Measurements from ENCODE around the gene NINJ1.
"Not testable (repeated sequence)": the region's sequence is repeated elsewhere in the genome, so short reads cannot be mapped to it uniquely, and the experiment has no call there.

NINJ1 gene

GRCh38 chr9:93118863-93119702 is 15.0 kb downstream of the NINJ1 start:
- ATAC-seq = no peak

- ATAC-seq = no peak
These were observed 15.9 kb downstream of the NINJ1 start for GRCh38 chr9:93117924-93118862.

GRCh38 chr9:93117521-93117920 is 16.5 kb downstream of the NINJ1 start:
- not testable (repeated sequence) for ATAC-seq

GRCh38 chr9:93116072-93116961 is 17.7 kb downstream of the NINJ1 start:
- ATAC-seq = no peak

GRCh38 chr9:93115486-93116071 is 18.5 kb downstream of the NINJ1 start:
- ATAC-seq = no peak

- ATAC-seq = no peak
These were observed 19.1 kb downstream of the NINJ1 start for GRCh38 chr9:93114984-93115335.

- no peak for ATAC-seq
These were observed 19.7 kb downstream of the NINJ1 start for GRCh38 chr9:93114169-93114983.

GRCh38 chr9:93112864-93113389 is 21.1 kb downstream of the NINJ1 start:
- no peak for ATAC-seq

- ATAC-seq = no peak
These were observed 21.8 kb downstream of the NINJ1 start for GRCh38 chr9:93112116-93112863.

- ATAC-seq = no peak
These were observed 22.5 kb downstream of the NINJ1 start for GRCh38 chr9:93111371-93112115.

GRCh38 chr9:93111001-93111370 is 23.1 kb downstream of the NINJ1 start:
- no peak for ATAC-seq

GRCh38 chr9:93110311-93110855 is 23.7 kb downstream of the NINJ1 start:
- ATAC-seq = no peak

GRCh38 chr9:93108291-93109041 is 25.6 kb downstream of the NINJ1 start:
- ATAC-seq = peak; percentile 95 to 96

GRCh38 chr9:93107825-93108161 is 26.3 kb downstream of the NINJ1 start:
- peak in 1 of 2 donors; percentile 1 for ATAC-seq

- ATAC-seq = no peak
These were observed 26.8 kb downstream of the NINJ1 start for GRCh38 chr9:93107151-93107824.

GRCh38 chr9:93105620-93106019 is 28.4 kb downstream of the NINJ1 start:
- ATAC-seq = no peak

GRCh38 chr9:93101086-93101485 is 33.0 kb downstream of the NINJ1 start:
- ATAC-seq = not testable (repeated sequence)

GRCh38 chr9:93100276-93100636 is 33.8 kb downstream of the NINJ1 start:
- ATAC-seq = no peak
